PC-3 (cell line): ENCODE results near the gene SMC2. TPM values are rescaled to one million over a fixed set of nuclear protein-coding genes. Genes with fewer than 3 reads are reported as not detected.

Source experiments
- ATAC-seq: fragments of 200-7000 bp; cut with Tn5 transposase; 2 replicates; pipeline ENCODE4 v1.9.1; 2020; ENCODE audit warnings: mild to moderate bottlenecking, moderate library complexity
- BruUV-seq: library from RNA; stranded (reverse); fragments of 400-500 nt; replicated peaks from 2 replicates; lab custom pipeline; 2021; lab: Mats Ljungman, UMichigan
- CTCF ChIA-PET: fragments of 300-600 bp; sonication (Branson Sonifier 250); formaldehyde crosslinking; loops from one replicate; lab custom pipeline; 2022; ENCODE audit warnings: antibody characterized with exemption; lab: Charles Lee
- POLR2A ChIA-PET: fragments of 300-600 bp; sonication (Branson Sonifier 250); formaldehyde crosslinking; loops from one replicate; lab custom pipeline; 2022; ENCODE audit warnings: antibody characterized with exemption; ENCODE audit not compliant: unreplicated experiment; lab: Charles Lee
- DNase-seq: peaks from one replicate; pipeline ENCODE4 v3.0.0-alpha.2; 2015
- H2AFZ ChIP-seq: fragments of 300-600 bp; sonication (generic); 2 replicates; pipeline ENCODE4 v1.6.0; 2016; ENCODE audit warnings: antibody characterized with exemption, low read length
- H3F3A ChIP-seq: fragments of 300-600 bp; sonication (generic); one replicate; pipeline ENCODE4 v1.6.0; 2017; ENCODE audit warnings: antibody characterized with exemption, low read length, control low read depth, mild to moderate bottlenecking; ENCODE audit not compliant: unreplicated experiment
- H3K27ac ChIP-seq: fragments of 300-600 bp; sonication (generic); 2 replicates; pipeline ENCODE4 v1.5.1; 2016; ENCODE audit warnings: mild to moderate bottlenecking, low read length
- H3K27me3 ChIP-seq: fragments of 300-600 bp; sonication (generic); 2 replicates; pipeline ENCODE4 v1.6.1; 2016; ENCODE audit warnings: low read length, mixed read lengths
- H3K36me3 ChIP-seq: fragments of 300-600 bp; sonication (generic); 2 replicates; pipeline ENCODE4 v1.6.1; 2016; ENCODE audit warnings: low read depth, mixed run types, low read length, mixed read lengths
- H3K4me1 ChIP-seq: fragments of 300-600 bp; sonication (generic); 2 replicates; pipeline ENCODE4 v1.5.1; 2016; ENCODE audit warnings: low read length; ENCODE audit not compliant: insufficient read depth
- H3K4me2 ChIP-seq: fragments of 300-600 bp; sonication (generic); 2 replicates; pipeline ENCODE4 v1.6.0; 2016; ENCODE audit warnings: low read length
- H3K4me3 ChIP-seq: fragments of 300-600 bp; sonication (generic); 2 replicates; pipeline ENCODE4 v1.5.1; 2016; ENCODE audit warnings: mild to moderate bottlenecking, low read length, mixed read lengths
- H3K79me2 ChIP-seq: fragments of 300-600 bp; sonication (generic); 2 replicates; pipeline ENCODE4 v1.6.1; 2017; ENCODE audit warnings: low read length, mixed read lengths
- H3K9ac ChIP-seq: fragments of 300-600 bp; sonication (generic); 2 replicates; pipeline ENCODE4 v1.6.0; 2016; ENCODE audit warnings: mild to moderate bottlenecking, low read length
- H3K9me2 ChIP-seq: fragments of 300-600 bp; sonication (generic); replicated peaks from 2 replicates; pipeline ENCODE4 v1.6.1; 2016; ENCODE audit warnings: mixed run types, low read length, mixed read lengths
- H3K9me3 ChIP-seq: fragments of 300-600 bp; sonication (generic); 2 replicates; pipeline ENCODE4 v1.6.1; 2016; ENCODE audit warnings: low read length, mixed read lengths
- H4K20me1 ChIP-seq: fragments of 300-600 bp; sonication (generic); 2 replicates; pipeline ENCODE4 v1.6.1; 2016; ENCODE audit warnings: low read length, mixed read lengths
- CTCF ChIP-seq: fragments of 300-600 bp; sonication (generic); conservative IDR thresholded peaks from 2 replicates; pipeline ENCODE4 v1.5.1; 2017; ENCODE audit warnings: antibody characterized with exemption, low read depth, mild to moderate bottlenecking, low read length
- EZH2 ChIP-seq: fragments of 300-600 bp; sonication (generic); IDR thresholded peaks from one replicate; pipeline ENCODE4 v1.6.1; 2017; ENCODE audit warnings: antibody characterized with exemption, mild to moderate bottlenecking, low read length; ENCODE audit not compliant: unreplicated experiment
- EZH2phosphoT487 ChIP-seq: fragments of 300-600 bp; sonication (generic); IDR thresholded peaks from 2 replicates; pipeline ENCODE4 v1.6.1; 2018; ENCODE audit warnings: mild to moderate bottlenecking, antibody characterized with exemption, low read length, borderline replicate concordance
- intact Hi-C: fragments of 100-400 bp; cut with micrococcal nuclease; formaldehyde crosslinking; loops from 2 replicates; pipeline ENCODE4 v1.9.0; 2023
- total RNA-seq: library from RNA; depleted of rRNA; stranded (reverse); fragments of >200 nt; gene quantifications from 2 replicates; pipeline ENCODE4 v1.2.3, GENCODE V29; 2014

Gene SMC2
- total RNA-seq, 1 experiment from 2014 or later, result 19.2 TPM

GRCh38 chr9:104107799-104108198 lies 13.7 kb downstream of the SMC2 start:
- no peaks in the 10 kb centered on the region for H3K9me2 ChIP-seq
- peaks cover 3% of the 10 kb centered on the region for H3K36me3 ChIP-seq
- H2AFZ ChIP-seq, result no peak overlapping the region
- no peaks in the 10 kb centered on the region for H4K20me1 ChIP-seq
- TF ChIP-seq EZH2, result no peak
- no peak overlapping the region for H3K27ac ChIP-seq
- intact Hi-C loops, result no loop called here
- no peak for ATAC-seq
- no peaks in the 10 kb centered on the region for H3K4me1 ChIP-seq
- no peaks in the 10 kb centered on the region for H3K9me3 ChIP-seq
- no peak overlapping the region for H3K4me2 ChIP-seq
- H3K79me2 ChIP-seq, result no peaks in the 10 kb centered on the region
- no peaks in the 10 kb centered on the region for H3K27me3 ChIP-seq
- no peak overlapping the region for H3K9ac ChIP-seq
- H3K4me3 ChIP-seq, result no peak overlapping the region
- H3F3A ChIP-seq, result no peaks in the 10 kb centered on the region
- no peak for DNase-seq
- POLR2A ChIA-PET, result no interaction called here
- CTCF ChIA-PET, result no interaction called here
- BruUV-seq, result no TSS peak

GRCh38 chr9:104108315-104108714 lies 14.2 kb downstream of the SMC2 start:
- TF ChIP-seq EZH2 (no peak), CTCF (no peak), EZH2phosphoT487 (no peak)
- no peaks in the 10 kb centered on the region for H3K4me1 ChIP-seq
- no peaks in the 10 kb centered on the region for H3K27me3 ChIP-seq
- no peak overlapping the region for H3K9ac ChIP-seq
- no peaks in the 10 kb centered on the region for H3F3A ChIP-seq
- no peaks in the 10 kb centered on the region for H3K79me2 ChIP-seq
- no peak overlapping the region for H3K27ac ChIP-seq
- ChIA-PET POLR2A (no interaction called here), CTCF (no interaction called here)
- no peaks in the 10 kb centered on the region for H4K20me1 ChIP-seq
- H3K36me3 ChIP-seq, result peaks cover 5% of the 10 kb centered on the region
- ATAC-seq (no peak), DNase-seq (no peak)
- no peak overlapping the region for H3K4me2 ChIP-seq
- intact Hi-C loops, result no loop called here
- H3K9me3 ChIP-seq, result no peaks in the 10 kb centered on the region
- no peaks in the 10 kb centered on the region for H3K9me2 ChIP-seq
- H3K4me3 ChIP-seq, result no peak overlapping the region
- no peak overlapping the region for H2AFZ ChIP-seq
- no TSS peak for BruUV-seq

- Histone ChIP-seq H3K4me1 (no peaks in the 10 kb centered on the region), H3K79me2 (no peaks in the 10 kb centered on the region), H3K36me3 (peaks cover 5% of the 10 kb centered on the region), H3K9ac (no peak overlapping the region), H3K27me3 (no peaks in the 10 kb centered on the region), H3K9me2 (no peaks in the 10 kb centered on the region), H2AFZ (no peak overlapping the region), H3F3A (no peaks in the 10 kb centered on the region), H3K4me3 (no peak overlapping the region), H3K4me2 (no peak overlapping the region), H3K27ac (no peak overlapping the region), H3K9me3 (no peaks in the 10 kb centered on the region), H4K20me1 (no peaks in the 10 kb centered on the region)
- DNase-seq (no peak), ATAC-seq (no peak)
- no TSS peak for BruUV-seq
- intact Hi-C loops, result loop anchor here (10.0 kb wide), 1 partner anchor 386 kb away; no protein-coding TSS in a partner anchor
- TF ChIP-seq EZH2 (no peak), EZH2phosphoT487 (no peak), CTCF (no peak)
- ChIA-PET POLR2A (no interaction called here), CTCF (no interaction called here)
Measured at GRCh38 chr9:104110509-104110908, 16.4 kb downstream of the SMC2 start.
